GM18858 (cell line): ENCODE data around the gene UGT1A9.
"Not testable (repeated sequence)": the region's sequence is repeated elsewhere in the genome, so short reads cannot be mapped to it uniquely, and the experiment has no call there.

Experiments used
- ATAC-seq: cut with Tn5 transposase; IDR thresholded peaks from one replicate; pipeline ENCODE4 v1.9.1; 2021; ENCODE audit not compliant: unreplicated experiment

UGT1A9 gene

DNA sequence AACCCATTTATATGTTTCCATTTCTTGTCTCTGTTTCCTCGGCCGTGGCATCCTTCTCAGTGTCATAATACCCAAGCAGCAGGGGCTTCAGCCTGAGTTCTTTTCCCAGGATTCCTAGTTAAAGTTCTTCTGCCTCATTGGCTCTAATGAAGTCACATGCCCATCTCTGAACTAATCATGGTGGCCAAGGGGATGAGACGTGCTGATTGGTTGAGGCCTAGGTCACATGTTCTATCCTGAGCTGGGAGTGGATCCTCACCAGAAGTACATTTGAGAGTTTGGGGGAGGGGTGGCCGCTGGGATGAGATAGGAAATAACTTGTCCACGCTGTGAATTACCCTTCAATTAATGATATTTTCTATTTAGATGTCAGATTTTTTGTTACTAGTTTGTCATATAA lies 37.2 kb downstream of the UGT1A9 start:
- ATAC-seq = no peak

DNA sequence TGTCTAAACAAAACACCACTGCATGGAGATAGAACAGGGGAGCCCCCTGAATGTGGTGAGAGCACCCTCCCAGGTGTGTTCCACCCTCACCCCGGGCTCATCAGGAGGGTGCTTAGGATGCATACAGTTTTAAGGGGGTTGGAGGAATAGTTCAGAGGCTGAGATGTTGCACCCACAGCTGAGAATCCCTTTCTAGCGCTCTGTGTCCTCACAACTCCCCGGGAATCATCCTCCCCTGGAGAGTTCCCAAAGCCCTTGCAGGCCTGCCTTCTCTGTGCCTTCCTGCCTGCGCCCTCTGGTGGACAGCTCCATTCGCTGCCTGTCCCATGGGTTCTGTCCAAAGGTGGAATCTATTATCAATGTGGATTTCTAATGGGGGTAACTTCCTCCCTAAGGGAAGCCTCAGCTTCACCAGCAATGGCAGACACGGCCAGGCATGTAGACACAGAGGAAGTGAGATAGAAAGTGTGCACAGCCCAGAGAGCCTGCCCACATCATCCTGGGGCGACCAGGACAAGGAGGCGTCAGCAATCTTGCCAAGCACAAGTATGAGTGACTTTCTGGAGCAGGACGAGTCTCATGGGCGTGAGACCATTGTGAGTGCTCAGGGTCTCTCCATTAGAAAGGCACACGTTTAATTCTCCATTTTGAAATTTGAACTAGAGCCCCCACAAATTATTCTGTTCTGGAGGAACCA lies 39.8 kb downstream of the UGT1A9 start:
- no peak for ATAC-seq

DNA sequence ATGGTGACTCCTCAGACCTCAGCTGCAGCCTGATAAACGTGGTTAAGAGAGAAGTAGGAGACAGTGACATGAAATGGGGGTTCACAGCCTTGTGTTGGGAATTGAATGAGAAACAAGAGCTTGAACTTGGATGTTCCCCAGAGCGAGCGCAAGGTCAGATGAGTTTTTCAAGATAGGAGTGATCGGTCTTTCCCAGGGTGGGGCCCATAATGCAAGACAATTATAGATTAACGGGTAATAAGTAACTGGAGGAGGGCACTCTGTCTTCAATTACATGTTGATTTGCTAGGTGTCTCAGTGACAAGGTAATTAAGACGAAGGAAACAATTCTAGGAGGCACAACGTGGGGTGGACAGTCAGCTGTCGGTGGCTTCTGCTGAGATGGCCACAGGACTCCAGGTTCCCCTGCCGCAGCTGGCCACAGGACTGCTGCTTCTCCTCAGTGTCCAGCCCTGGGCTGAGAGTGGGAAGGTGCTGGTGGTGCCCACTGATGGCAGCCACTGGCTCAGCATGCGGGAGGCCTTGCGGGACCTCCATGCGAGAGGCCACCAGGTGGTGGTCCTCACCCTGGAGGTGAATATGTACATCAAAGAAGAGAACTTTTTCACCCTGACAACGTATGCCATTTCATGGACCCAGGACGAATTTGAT lies 41.0 kb downstream of the UGT1A9 start, which contains the start of gene UGT1A5:
Gene UGT1A5 (plus strand): TSS at position 297 of the 651 bp plus-strand sequence. CDS start 85 bp downstream, at position 382.
- no peak for ATAC-seq

DNA sequence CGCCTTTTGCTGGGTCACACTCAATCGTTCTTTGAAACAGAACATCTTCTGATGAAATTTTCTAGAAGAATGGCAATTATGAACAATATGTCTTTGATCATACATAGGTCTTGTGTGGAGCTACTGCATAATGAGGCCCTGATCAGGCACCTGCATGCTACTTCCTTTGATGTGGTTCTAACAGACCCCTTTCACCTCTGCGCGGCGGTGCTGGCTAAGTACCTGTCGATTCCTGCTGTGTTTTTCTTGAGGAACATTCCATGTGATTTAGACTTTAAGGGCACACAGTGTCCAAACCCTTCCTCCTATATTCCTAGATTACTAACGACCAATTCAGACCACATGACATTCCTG lies 41.5 kb downstream of the UGT1A9 start:
- ATAC-seq = no peak

DNA sequence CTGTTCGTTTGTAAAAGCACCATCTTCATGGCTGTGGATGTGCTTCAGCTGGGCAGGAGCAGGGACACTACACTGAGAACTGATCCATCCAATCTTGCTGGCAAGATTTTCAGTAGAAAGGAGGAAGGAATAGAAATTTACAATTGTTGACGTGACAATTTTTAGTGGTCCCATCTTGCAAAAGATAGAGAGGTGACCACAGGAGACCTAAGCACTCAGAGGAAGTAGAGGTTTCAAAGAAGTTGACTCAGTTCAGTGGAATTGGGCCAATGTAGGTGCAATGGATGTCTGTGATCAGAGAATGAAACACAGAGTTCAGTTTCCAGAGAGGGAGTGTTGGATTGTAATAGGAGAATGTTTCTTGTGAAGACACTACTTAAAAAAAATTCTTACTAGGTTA lies 42.4 kb downstream of the UGT1A9 start:
- ATAC-seq = no peak

DNA sequence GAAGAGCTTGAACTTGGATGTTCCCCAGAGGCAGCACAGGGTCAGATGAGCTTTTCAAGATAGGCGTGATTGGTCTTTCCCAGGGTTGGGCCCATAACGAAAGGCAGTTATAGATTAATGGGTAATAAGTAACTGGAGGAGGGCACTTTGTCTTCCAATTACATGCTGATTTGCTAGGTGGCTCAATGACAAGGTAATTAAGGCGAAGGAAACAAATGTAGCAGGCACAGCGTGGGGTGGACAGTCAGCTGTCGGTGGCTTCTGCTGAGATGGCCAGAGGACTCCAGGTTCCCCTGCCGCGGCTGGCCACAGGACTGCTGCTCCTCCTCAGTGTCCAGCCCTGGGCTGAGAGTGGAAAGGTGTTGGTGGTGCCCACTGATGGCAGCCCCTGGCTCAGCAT lies 46.9 kb downstream of the UGT1A9 start, which contains the start of gene UGT1A4:
Gene UGT1A4 (plus strand): TSS at position 185 of the 400 bp plus-strand sequence. CDS start 85 bp downstream, at position 270.
- no peak for ATAC-seq

DNA sequence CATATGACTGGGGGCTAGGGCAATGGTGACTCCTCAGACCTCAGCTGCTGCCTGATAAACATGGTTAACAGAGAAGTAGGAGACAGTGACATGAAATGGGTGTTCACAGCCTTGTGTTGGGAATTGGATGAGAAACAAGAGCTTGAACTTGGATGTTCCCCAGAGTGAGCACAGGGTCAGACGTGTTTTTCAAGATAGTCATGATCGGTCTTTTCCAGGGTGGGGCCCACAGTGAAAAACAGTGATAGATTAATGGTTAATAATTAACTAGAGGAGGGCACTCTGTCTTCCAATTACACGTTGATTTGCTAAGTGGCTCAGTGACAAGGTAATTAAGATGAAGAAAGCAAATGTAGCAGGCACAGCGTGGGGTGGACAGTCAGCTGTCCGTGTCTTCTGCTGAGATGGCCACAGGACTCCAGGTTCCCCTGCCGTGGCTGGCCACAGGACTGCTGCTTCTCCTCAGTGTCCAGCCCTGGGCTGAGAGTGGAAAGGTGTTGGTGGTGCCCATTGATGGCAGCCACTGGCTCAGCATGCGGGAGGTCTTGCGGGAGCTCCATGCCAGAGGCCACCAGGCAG lies 57.1 kb downstream of the UGT1A9 start, which contains the start of gene UGT1A3:
Gene UGT1A3 (plus strand): TSS at position 320 of the 579 bp plus-strand sequence. CDS start 85 bp downstream, at position 405.
- no peak for ATAC-seq

DNA sequence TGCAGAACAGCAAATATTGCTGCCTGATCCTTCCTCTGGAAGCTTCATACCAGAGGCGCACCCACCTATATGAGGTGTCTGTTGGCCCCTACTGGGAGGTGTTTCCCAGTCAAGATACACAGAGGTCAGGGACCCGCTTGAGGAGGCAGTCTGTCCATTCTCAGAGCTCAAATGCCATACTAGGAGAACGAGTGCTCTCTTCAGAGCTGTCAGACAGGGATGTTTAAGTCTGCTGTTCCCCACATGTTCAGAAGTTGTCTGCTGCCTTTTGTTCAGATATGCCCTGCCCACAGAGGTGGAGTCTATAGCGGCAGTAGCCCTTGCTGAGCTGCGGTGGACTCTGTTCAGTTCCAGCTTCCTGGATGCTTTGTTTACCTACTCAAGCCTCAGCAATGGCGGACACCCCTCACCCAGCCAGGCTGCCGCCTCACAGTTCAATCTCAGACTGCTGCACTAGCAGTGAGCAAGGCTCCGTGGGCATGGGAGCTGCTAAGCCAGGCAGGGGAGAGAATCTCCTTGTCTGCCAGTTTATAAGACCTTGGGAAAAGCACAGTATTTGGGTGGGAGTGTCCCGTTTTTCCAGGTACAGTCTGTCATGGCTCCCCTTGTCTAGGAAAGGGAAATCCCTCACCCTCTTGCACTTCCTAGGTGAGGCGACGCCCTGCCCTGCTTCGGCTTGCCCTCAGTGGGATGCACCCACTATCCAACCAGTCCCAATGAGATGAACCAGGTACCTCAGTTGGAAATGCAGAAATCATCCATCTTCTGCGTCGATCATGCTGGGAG lies 65.4 kb downstream of the UGT1A9 start:
- not testable (repeated sequence) for ATAC-seq

DNA sequence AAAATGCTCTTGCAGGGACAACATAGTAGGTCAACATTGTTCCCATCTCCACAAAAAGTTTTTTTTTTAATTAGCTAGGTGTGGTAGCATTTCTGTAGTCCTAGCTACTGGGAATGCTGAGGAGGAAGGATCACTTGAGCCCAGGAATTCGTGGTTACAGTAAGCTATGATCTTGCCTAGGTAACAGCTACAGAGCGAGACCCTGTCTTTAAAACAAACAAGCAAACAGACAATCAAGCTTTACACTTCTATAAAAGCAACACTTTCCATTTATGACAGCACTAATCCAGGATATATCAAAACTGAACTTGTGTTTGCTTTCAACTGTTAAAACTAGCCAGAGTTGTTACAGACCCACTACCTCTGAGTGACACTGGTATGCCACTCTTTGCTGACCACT lies 69.2 kb downstream of the UGT1A9 start:
- ATAC-seq = no peak

DNA sequence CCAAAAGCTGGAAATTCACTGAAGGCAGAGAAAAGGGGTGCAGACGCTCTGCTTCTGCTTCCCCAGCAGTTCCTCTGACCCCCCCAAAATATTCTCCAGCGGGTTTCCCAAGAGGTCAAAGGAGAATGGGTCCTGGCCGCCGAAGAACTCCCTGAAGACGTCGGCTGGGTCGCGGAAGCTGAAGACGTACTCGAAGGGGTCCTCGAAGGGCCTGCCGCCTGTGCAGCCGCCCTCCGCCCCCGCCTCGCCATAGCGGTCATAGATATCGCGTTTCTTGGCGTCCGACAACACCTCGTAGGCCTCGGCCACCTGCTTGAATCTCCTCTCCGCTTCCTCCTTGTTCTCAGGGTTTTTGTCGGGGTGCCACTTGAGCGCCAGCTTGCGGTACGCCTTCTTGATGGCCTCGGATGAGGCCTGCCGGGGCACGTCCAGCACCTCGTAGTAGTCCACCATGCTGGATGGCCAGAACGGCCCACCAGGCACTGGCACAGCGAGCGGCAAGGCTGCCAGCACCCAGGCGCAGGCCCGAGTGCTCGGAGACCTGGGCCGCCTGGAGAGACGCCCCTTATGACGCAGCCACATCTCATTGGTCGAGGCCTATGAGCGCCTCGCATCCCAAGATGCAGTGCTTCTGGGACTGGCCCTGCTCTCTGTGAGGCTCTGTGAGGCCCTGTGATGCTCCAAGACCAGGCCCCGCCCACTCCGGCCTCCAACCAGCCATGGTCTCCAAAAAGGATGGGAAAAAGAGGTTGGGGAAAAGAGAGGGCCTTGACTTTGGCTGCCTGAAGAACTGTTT lies 72.0 kb downstream of the UGT1A9 start:
- no peak for ATAC-seq

DNA sequence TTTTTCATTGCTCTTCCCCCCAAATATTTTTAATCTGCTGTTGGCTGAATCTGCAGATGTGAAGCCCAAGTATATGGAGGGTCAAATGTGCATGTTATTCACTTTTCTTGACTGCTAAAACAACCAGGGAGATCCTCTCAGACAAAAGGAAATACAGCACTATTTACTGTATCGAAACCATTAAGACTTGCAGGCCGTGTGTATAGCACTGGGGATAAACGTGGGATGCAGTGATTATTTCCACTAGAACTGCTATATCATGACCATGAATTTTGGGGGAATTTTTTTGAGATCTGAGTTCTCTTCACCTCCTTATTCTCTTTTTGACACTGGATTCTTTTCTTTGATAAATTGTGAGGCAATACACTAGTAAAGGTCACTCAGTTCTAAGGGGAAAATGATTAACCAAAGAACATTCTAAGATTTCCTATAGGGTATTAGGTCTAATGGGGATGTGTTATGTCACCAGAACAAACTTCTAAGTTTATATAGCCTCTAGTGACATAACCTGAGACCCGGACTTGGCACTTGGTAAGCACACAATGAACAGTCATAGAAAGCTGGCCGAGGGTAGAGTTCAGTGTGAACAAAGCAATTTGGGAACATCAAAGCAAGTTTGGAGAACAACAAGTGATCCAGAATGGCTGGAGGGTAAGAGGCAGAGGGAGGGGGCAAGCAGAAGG lies 73.5 kb downstream of the UGT1A9 start:
- no peak for ATAC-seq

DNA sequence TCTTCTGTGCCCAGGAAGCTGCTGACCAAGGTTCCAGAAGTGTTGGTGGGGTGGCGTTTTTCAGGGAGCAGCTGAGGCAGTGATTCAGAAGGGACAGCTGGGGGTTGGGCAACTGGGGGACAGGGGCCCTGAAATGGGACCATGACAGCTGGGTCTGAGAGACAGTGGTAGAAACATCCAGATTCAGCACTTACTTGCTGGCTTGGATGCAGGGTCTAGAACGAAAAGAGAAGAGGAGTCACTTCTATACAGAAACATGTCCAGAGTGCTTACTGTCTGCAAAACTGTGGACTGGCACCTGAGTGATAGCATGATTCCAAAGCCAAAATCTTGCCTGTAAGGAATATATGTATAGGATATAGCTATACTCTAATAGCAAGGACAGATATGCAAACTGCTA lies 74.1 kb downstream of the UGT1A9 start:
- ATAC-seq = not testable (repeated sequence)

DNA sequence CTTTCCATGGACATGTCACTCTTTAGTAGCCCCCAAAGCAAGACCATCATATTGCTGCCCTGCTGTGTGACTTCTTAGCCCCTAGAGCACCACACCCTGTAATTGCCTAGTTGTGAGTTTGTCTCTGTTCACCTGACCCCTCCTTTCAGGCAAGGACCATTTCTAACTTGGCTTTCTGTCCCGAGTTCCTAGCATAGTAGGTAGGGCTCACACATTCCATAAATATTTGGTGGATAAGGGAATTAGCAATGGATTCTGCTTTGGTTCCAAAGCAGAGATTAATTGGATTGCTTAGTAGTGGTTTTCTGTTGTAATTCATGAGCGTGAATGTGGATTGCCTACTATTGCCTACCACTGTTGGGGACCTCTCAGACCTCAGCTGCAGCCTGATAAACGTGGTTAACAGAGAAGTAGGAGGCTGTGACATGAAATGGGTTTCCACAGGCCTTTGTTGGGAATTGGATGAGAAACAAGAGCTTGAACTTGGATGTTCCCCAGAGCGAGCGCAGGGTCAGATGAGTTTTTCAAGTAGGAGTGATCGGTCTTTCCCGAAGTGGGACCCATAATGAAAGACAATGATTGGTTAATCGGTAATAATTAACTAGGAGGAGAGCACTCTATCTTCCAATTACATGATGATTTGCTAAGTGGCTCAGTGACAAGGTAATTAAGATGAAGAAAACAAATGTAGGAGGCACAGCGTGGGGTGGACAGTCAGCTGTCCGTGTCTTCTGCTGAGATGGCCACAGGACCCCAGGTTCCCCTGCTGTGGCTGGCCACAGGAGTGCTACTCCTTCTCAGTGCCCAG lies 75.0 kb downstream of the UGT1A9 start:
- no peak for ATAC-seq

DNA sequence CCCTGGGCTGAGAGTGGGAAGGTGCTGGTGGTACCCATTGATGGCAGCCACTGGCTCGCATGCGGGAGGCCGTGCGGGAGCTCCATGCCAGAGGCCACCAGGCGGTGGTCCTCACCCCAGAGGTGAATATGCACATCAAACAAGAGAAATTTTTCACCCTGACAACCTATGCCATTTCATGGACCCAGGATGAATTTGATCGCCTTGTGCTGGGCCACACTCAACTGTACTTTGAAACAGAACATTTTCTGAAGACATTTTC lies 75.5 kb downstream of the UGT1A9 start:
- no peak for ATAC-seq

DNA sequence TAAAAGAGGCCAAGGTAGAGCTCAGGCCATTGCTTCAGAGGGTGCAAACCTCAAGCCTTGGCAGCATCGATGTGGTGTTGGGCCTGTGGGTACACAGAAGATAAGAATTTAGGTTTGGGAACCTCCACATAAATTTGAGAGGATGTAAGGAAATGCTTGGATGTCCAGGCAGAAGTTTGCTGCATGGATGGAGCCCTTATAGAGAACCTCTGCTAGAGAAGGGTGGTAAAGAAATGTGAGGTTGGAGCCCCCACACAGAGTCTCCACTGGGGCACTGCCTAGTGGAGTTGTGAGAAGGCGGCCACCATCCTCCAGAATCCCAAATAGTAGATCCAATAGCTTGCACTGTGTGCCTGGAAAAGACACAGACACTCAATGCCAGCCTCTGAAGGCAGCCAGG lies 79.0 kb downstream of the UGT1A9 start:
- not testable (repeated sequence) for ATAC-seq

DNA sequence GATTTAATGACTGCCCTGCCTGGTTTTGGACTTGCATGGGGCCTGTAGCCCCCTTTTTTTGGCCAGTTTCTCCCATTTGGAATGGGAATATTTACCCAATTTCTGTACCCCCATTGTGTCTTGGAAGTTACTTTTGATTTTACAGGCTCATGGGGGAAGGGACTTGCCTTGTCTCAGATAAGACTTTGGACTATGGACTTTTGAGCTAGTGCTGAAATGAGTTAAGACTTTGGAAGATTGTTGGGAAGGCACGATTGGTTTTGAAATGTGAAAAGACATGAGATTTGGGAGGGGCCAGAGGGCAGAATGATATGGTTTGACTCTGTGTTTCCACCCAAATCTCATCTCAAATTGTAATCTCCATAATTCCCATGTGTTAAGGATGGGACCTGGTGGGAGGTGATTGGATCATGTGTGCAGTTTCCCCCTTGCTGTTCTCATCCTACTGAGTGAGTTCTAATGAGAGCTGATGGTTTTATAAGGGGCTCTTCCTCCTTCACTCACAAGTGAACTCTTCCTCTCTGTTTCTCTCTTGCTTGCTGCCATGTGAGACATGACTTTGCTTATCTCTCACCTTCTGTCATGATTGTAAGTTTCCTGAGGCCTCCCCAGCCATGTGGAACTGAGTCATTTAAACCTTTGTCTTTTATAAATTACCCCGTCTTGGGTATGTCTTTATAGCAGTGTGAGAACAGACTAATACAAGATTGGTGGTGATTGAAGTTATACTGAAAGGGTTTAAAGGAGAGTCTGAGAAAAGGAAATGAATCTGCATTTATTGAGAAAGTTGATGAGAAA lies 79.7 kb downstream of the UGT1A9 start:
- ATAC-seq = not testable (repeated sequence)

DNA sequence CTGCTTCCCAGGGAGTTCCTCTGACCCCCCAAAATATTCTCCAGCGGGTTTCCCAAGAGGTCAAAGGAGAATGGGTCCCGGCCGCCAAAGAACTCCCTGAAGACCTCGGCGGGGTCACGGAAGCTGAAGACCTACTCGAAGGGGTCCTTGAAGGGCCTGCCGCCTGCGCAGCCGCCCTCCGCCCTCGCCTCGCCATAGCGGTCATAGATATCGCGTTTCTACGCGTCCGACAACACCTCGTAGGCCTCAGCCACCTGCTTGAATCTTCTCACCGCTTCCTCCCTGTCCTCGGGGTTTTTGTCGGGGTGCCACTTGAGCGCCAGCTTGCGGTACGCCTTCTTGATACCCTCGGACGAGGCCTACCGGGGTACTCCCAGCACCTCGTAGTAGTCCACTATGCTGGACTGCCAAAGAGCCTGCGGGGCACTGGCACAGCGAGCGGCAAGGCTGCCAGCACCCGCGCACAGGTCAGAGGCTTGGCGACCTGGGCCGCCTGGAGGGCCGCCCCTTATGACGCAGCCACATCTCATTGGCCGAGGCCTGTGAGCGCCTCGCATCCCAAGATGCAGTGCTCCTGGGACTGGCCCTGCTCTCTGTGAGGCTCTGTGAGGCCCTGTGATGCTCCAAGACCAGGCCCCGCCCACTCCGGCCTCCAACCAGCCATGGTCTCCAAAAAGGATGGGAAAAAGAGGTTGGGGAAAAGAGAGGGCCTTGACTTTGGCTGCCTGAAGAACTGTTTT lies 83.3 kb downstream of the UGT1A9 start:
- ATAC-seq = no peak
